ENCODE results near the gene FABP1. TPM values are rescaled to one million over a fixed set of nuclear protein-coding genes. Genes with fewer than 3 reads are reported as not detected.

FABP1 gene
- total RNA-seq, 1 donor from 2014 or later, result not detected

DNA sequence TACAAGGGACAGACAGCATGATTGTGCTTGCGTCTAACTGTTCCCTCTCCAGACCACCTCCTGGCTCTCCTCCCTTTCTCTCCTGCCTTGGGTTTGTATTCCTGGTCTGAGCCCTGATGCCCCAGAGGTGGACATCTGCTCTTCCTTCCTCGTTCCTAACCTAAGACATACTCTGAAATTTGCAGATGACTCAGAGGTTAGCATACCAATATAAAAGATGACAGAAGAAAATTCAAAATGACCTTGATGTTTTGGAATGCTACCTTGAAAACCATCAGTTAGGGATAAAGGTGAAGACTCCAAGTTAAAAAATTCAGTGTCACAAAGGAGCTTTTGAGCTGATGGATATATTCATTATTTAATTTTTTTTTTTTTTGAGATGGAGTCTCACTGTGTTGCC is 47.3 kb downstream of the FABP1 start:
- Mint-ChIP-seq H3K27ac (no peak overlapping the region), H3K27me3 (ENCODE audit: insufficient read depth) (no peaks in the 10 kb centered on the region), H3K4me3 (no peak overlapping the region), H3K4me1 (ENCODE audit: low read depth) (no peaks in the 10 kb centered on the region), H3K9me3 (no peaks in the 10 kb centered on the region), H3K36me3 (ENCODE audit: low read depth) (no peaks in the 10 kb centered on the region)
- DNase-seq (ENCODE audit: low spot score), result no peak
- intact Hi-C loops (cut with micrococcal nuclease), result no loop called here

DNA sequence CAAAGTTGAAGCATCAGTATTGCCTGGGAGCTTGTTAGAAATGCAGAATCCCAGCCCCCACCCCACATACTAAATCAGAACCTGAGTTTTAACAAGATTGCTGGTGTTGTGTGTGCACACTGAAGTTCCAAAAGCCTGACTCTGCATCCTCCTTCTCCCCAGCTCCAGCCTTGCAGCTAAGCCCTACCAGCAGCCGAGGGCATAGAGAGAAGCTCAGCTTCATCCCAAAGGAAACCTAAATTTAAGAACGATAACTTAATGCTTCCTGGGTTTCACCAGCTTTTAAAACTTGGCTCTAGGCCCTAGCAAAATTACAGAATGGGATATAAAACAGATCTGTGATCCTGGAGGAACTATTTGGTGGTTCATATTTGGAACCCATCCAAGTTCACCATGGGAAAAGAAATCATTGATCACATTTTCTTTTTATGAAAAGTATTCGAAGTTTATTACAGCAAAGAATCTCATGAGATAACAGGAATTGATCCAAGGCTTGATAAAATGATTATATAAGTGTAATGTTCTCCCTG is 49.2 kb downstream of the FABP1 start:
- intact Hi-C loops (cut with micrococcal nuclease), result no loop called here
- Mint-ChIP-seq H3K27me3 (ENCODE audit: insufficient read depth) (peaks cover 3% of the 10 kb centered on the region), H3K27ac (no peak overlapping the region)

DNA sequence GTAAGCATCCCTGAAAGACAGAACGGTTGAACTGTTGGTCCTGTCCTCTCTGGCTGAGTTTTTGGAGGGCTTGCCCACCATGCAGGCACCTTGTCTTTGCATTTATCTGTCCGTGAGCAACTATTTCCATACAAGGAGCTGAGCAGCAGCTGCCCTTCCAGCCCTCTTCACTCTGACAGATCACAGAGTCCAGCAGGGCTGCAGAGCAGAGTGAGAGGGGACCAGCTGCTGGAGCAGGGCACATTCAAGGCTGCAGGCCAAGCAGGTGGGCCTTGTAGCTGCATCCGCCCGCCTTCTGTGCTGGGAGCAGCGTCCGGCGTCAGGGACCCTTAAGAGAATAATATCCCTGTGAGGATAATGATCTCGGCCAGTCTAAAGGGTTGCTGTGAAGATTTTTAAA is 50.8 kb downstream of the FABP1 start:
- Mint-ChIP-seq H3K4me1 (ENCODE audit: low read depth) (no peaks in the 10 kb centered on the region), H3K9me3 (no peaks in the 10 kb centered on the region), H3K36me3 (ENCODE audit: low read depth) (no peaks in the 10 kb centered on the region), H3K27me3 (ENCODE audit: insufficient read depth) (peaks cover 6% of the 10 kb centered on the region), H3K27ac (no peak overlapping the region), H3K4me3 (no peak overlapping the region)
- intact Hi-C loops (cut with micrococcal nuclease), result no loop called here
- no peak for DNase-seq (ENCODE audit: low spot score)

More for the DNA sequence above, 49.2 kb downstream of the FABP1 start:
- Mint-ChIP-seq H3K9me3 (no peaks in the 10 kb centered on the region), H3K4me1 (ENCODE audit: low read depth) (no peaks in the 10 kb centered on the region), H3K36me3 (ENCODE audit: low read depth) (no peaks in the 10 kb centered on the region), H3K4me3 (no peak overlapping the region)
- no peak for DNase-seq (ENCODE audit: low spot score)

DNA sequence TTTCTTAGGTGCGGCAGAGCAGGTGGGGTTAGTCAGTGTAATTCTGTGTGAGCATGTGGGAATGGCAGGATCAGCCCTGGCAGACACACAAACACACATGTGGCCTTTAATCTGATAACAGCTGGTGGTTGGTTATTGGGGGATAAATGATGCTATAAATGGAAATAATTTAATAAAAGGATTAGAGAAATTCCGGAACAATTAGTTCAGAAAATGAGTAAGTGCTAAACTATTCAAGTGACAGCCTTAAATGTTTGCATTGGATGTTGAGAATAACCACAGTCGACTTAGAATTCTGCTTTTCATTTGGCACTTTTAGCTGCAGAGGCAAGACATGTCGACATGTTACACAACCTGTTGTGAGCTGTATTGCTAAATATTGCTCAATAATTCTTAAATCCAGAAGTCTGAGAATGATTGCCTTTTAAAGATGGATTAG is 53.0 kb downstream of the FABP1 start:
- H3K27me3 Mint-ChIP-seq (ENCODE audit: insufficient read depth), result peaks cover 6% of the 10 kb centered on the region
- H3K4me3 Mint-ChIP-seq, result no peak overlapping the region
- no peaks in the 10 kb centered on the region for H3K9me3 Mint-ChIP-seq
- no peak overlapping the region for H3K27ac Mint-ChIP-seq
- no peak for DNase-seq (ENCODE audit: low spot score)
- H3K4me1 Mint-ChIP-seq (ENCODE audit: low read depth), result no peaks in the 10 kb centered on the region
- intact Hi-C loops (cut with micrococcal nuclease), result no loop called here
- no peaks in the 10 kb centered on the region for H3K36me3 Mint-ChIP-seq (ENCODE audit: low read depth)

DNA sequence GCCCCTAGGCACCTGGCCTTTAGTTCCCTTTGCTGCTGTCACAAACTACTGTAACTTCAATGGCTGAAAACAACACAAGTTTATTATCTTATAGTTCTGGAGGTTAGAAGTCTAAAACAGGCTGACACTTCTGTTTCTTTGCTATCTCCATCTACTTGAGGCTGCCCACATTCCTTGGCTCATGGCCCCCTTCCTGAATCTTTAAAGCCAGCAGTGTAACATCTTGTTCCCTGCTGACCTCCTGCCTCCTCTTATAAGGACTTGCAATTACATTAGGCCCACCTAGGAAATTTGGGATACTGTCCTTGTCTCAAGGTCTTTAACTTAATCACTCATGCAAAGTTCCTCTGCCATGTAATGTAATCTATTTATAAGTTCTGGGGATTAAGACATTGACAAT is 53.7 kb downstream of the FABP1 start:
- H3K4me1 Mint-ChIP-seq (ENCODE audit: low read depth), result no peaks in the 10 kb centered on the region
- no peak overlapping the region for H3K4me3 Mint-ChIP-seq
- intact Hi-C loops (cut with micrococcal nuclease), result no loop called here
- no peak overlapping the region for H3K27ac Mint-ChIP-seq
- peaks cover 6% of the 10 kb centered on the region for H3K27me3 Mint-ChIP-seq (ENCODE audit: insufficient read depth)
- no peaks in the 10 kb centered on the region for H3K9me3 Mint-ChIP-seq
- no peak for DNase-seq (ENCODE audit: low spot score)
- no peaks in the 10 kb centered on the region for H3K36me3 Mint-ChIP-seq (ENCODE audit: low read depth)

Other genes with a start within 250 kb of the FABP1 start
- gene RNU2-63P, start 111.5 kb downstream of the FABP1 start, total RNA-seq, result 28.5 and 32.9 TPM in 2 replicates
- gene KRCC1, start 72.3 kb downstream of the FABP1 start, total RNA-seq, result 16.9 and 17.9 TPM in 2 replicates
- gene SMYD1, start 60.2 kb downstream of the FABP1 start, total RNA-seq, result not detected in 2 replicates
- gene THNSL2, start 42.3 kb upstream of the FABP1 start, total RNA-seq, result 0.17 and 0.70 TPM in 2 replicates